Progenitor cell of endocrine pancreas (in vitro differentiated cells): ENCODE results near the gene PSMA6. TPM values are rescaled to one million over a fixed set of nuclear protein-coding genes. Genes with fewer than 3 reads are reported as not detected.
"Not testable (repeated sequence)": the region's sequence is repeated elsewhere in the genome, so short reads cannot be mapped to it uniquely, and the experiment has no call there.

Experiments
- DNase-seq: peaks from one replicate; pipeline ENCODE4 v3.0.0; 2021; ENCODE audit warnings: low spot score; ENCODE audit not compliant: unreplicated experiment
- H3K27ac Mint-ChIP-seq: 2 replicates; pipeline ENCODE4 v1.8.0; 2021; ENCODE audit warnings: mild to moderate bottlenecking, moderate library complexity, mixed read lengths
- H3K27me3 Mint-ChIP-seq: 2 replicates; pipeline ENCODE4 v1.8.0; 2021; ENCODE audit warnings: mixed read lengths
- H3K36me3 Mint-ChIP-seq: 2 replicates; pipeline ENCODE4 v1.8.0; 2022; ENCODE audit warnings: mixed read lengths; ENCODE audit not compliant: insufficient read depth
- H3K4me1 Mint-ChIP-seq: 2 replicates; pipeline ENCODE4 v1.8.0; 2021; ENCODE audit warnings: low read depth, mixed read lengths
- H3K4me3 Mint-ChIP-seq: 2 replicates; pipeline ENCODE4 v1.8.0; 2021; ENCODE audit warnings: low read depth, mild to moderate bottlenecking, moderate library complexity, mixed read lengths
- H3K9me3 Mint-ChIP-seq: 2 replicates; pipeline ENCODE4 v1.8.0; 2021; ENCODE audit warnings: low read depth, mixed read lengths
- CTCF ChIP-seq: fragments of 200-600 bp; sonication (generic); IDR thresholded peaks from one replicate; pipeline ENCODE4 v1.5.0; 2021; ENCODE audit warnings: antibody characterized with exemption, mild to moderate bottlenecking; ENCODE audit not compliant: unreplicated experiment
- total RNA-seq: library from RNA; stranded (reverse); gene quantifications from 2 replicates; pipeline ENCODE4 v1.2.1, GENCODE V29; 2021

Gene PSMA6
- total RNA-seq, 1 donor from 2014 or later, result 175 TPM

DNA sequence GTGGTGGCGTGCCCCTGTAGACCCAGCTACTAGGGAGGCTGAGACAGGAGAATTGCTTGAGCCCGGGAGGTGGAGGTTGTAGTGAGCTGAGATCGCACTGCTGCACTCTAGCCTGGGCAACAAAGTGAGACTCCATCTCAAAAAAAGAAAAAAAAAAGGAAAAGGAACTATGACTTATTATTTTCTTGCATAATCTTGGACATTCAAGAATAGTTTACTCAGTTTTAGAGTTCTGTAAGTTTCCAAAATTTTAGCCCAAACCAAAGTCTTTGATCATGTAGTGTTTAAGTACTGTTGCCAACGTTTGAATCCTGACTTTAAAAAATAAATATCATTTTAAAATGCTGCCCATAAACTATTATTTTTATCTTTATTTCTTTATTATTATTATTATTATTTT, 6.2 kb downstream of the PSMA6 start:
- H3K36me3 Mint-ChIP-seq, result peaks cover 5% of the 10 kb centered on the region
- no peak for DNase-seq
- H3K4me3 Mint-ChIP-seq, result no peak overlapping the region
- peaks cover 13% of the 10 kb centered on the region for H3K4me1 Mint-ChIP-seq
- no peaks in the 10 kb centered on the region for H3K27me3 Mint-ChIP-seq
- no peaks in the 10 kb centered on the region for H3K9me3 Mint-ChIP-seq
- H3K27ac Mint-ChIP-seq, result no peak overlapping the region
- no peak for TF ChIP-seq CTCF

DNA sequence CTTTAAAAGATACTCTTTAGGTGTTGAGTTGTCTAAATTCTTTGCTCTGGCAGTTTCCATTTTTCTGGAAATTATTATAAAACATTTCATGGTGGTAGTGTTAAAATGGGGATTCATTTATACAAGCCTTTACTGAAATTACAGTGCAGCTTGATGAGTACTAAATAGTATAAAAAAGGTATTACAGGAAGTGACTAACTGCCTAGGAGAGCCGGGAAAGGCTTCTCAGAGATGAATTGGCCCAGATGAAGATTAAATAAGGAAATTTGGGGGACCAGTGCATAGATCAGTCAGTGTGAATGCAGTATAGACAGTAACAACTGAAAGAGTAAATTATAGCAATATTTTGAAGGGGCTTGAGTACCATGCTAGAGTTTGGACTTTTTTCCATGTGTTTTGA, 7.5 kb downstream of the PSMA6 start:
- no peaks in the 10 kb centered on the region for H3K27me3 Mint-ChIP-seq
- peaks cover 4% of the 10 kb centered on the region for H3K4me1 Mint-ChIP-seq
- DNase-seq, result no peak
- peaks cover 7% of the 10 kb centered on the region for H3K36me3 Mint-ChIP-seq
- H3K9me3 Mint-ChIP-seq, result no peaks in the 10 kb centered on the region
- no peak for TF ChIP-seq CTCF
- H3K27ac Mint-ChIP-seq, result peak overlapping the region; percentile 81
- H3K4me3 Mint-ChIP-seq, result no peak overlapping the region

DNA sequence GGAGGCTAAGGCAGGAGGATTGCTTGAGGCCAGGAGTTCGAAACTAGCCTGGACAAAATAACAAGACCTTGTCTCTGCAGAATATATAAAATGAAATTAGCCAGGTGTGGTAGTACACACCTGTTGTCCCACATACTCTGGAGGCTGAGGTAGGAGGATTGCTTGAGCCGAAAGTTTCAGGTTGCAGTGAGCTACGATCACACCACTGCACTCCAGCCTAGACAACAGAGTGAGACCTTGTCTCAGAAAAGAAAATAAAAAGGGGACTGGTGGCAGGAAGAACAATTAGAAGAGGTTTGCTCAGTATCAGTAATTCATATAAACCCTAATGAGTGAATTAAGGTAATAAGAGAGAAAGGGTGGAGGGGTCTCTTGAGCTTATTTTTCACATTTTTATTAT, 8.0 kb downstream of the PSMA6 start:
- Mint-ChIP-seq H3K4me3 (no peak overlapping the region), H3K27ac (no peak overlapping the region), H3K9me3 (no peaks in the 10 kb centered on the region), H3K36me3 (peaks cover 7% of the 10 kb centered on the region), H3K27me3 (no peaks in the 10 kb centered on the region), H3K4me1 (peaks cover 4% of the 10 kb centered on the region)
- no peak for TF ChIP-seq CTCF
- DNase-seq, result no peak

GRCh38 chr14:35301334-35301733, 9.2 kb downstream of the PSMA6 start:
- not testable (repeated sequence) for H3K27me3 Mint-ChIP-seq, H3K4me1 Mint-ChIP-seq, H3K36me3 Mint-ChIP-seq, H3K4me3 Mint-ChIP-seq, H3K9me3 Mint-ChIP-seq, DNase-seq, H3K27ac Mint-ChIP-seq

GRCh38 chr14:35301735-35302528, 9.8 kb downstream of the PSMA6 start:
- Mint-ChIP-seq H3K36me3 (peaks cover 7% of the 10 kb centered on the region), H3K27me3 (no peaks in the 10 kb centered on the region), H3K4me3 (no peak overlapping the region), H3K4me1 (no peaks in the 10 kb centered on the region), H3K9me3 (no peaks in the 10 kb centered on the region), H3K27ac (peak overlapping the region; percentile 24)
- TF ChIP-seq CTCF, result no peak
- no peak for DNase-seq
